Panc1 (cell line): ENCODE data around the gene LRATD1. TPM values are rescaled to one million over a fixed set of nuclear protein-coding genes. Genes with fewer than 3 reads are reported as not detected.

Experiments used
- ATAC-seq: fragments of 200-7000 bp; cut with Tn5 transposase; 2 replicates; pipeline ENCODE4 v1.9.1; 2020; ENCODE audit warnings: mild to moderate bottlenecking, moderate library complexity
- Bru-seq: library from RNA; stranded (reverse); fragments of 400-500 nt; gene quantifications from one replicate; lab custom pipeline; 2021; lab: Mats Ljungman, UMichigan
- BruChase-seq, 2 experiments: library from RNA; stranded (reverse); fragments of 400-500 nt; gene quantifications; one replicate each; lab custom pipeline; 2021; lab: Mats Ljungman, UMichigan
- BruUV-seq: library from RNA; stranded (reverse); fragments of 400-500 nt; replicated peaks from 2 replicates; lab custom pipeline; 2021; lab: Mats Ljungman, UMichigan
- CTCF ChIA-PET: fragments of 300-600 bp; sonication (Branson Sonifier 250); formaldehyde crosslinking; loops from one replicate; lab custom pipeline; 2022; ENCODE audit warnings: antibody characterized with exemption; lab: Charles Lee
- POLR2A ChIA-PET: fragments of 300-600 bp; sonication (Branson Sonifier 250); formaldehyde crosslinking; loops from one replicate; lab custom pipeline; 2022; ENCODE audit warnings: antibody characterized with exemption; lab: Charles Lee
- DNase-seq: peaks from one replicate; pipeline ENCODE4 v3.0.0-alpha.2; 2010; ENCODE audit warnings: low read depth, low spot score
- H3K27ac ChIP-seq: 2 replicates; pipeline ENCODE4 v1.5.1; 2011; ENCODE audit warnings: mild to moderate bottlenecking, low read length, inconsistent platforms
- H3K27me3 ChIP-seq: fragments of 200-500 bp; sonication (Bioruptor generic); 2 replicates; pipeline ENCODE4 v1.6.0; 2014; ENCODE audit warnings: low read length, inconsistent platforms; ENCODE audit not compliant: control insufficient read depth, insufficient read depth
- H3K36me3 ChIP-seq: fragments of 200-500 bp; sonication (Bioruptor generic); 2 replicates; pipeline ENCODE4 v1.5.1; 2014; ENCODE audit warnings: inconsistent platforms, mild to moderate bottlenecking, low read length, moderate library complexity; ENCODE audit not compliant: control insufficient read depth, insufficient read depth
- H3K4me1 ChIP-seq: 2 replicates; pipeline ENCODE4 v1.5.1; 2011; ENCODE audit warnings: inconsistent platforms, mild to moderate bottlenecking, low read length, moderate library complexity; ENCODE audit not compliant: control insufficient read depth, insufficient read depth
- H3K4me3 ChIP-seq, 2 experiments: 2 replicates each; pipeline ENCODE4 v1.5.1; 2011 to 2012; ENCODE audit warnings: low read depth in 2 of 2, low read length in 2 of 2, mild to moderate bottlenecking in 2 of 2, inconsistent platforms in 1 of 2, moderate library complexity in 1 of 2
- H3K9me3 ChIP-seq: fragments of 200-500 bp; sonication (Bioruptor generic); 2 replicates; pipeline ENCODE4 v1.5.1; 2014; ENCODE audit warnings: low read depth, mild to moderate bottlenecking, inconsistent platforms, low read length, moderate library complexity; ENCODE audit not compliant: control insufficient read depth, insufficient read depth
- POLR2AphosphoS5 ChIP-seq: IDR thresholded peaks from 2 replicates; pipeline ENCODE4 v1.6.1; 2012; ENCODE audit warnings: mild to moderate bottlenecking, low read depth, low read length, moderate library complexity
- SIN3A ChIP-seq: IDR thresholded peaks from 2 replicates; pipeline ENCODE4 v1.6.1; 2012; ENCODE audit warnings: low read depth, mild to moderate bottlenecking, low read length, moderate library complexity, borderline replicate concordance; ENCODE audit not compliant: insufficient read depth
- TCF7L2 ChIP-seq: IDR thresholded peaks from 2 replicates; pipeline ENCODE4 v1.6.1; 2011; ENCODE audit warnings: mild to moderate bottlenecking, low read depth, low read length, inconsistent platforms
- in situ Hi-C: cut with HindIII; loops from 2 replicates; pipeline ENCODE4 v1.10.0; 2016; ENCODE audit warnings: low sequenced_read_pairs, low pct_unique_long_range_greater_than_20kb
- intact Hi-C: fragments of 100-400 bp; cut with micrococcal nuclease; formaldehyde crosslinking; loops from one replicate; pipeline ENCODE4 v1.10.0; 2022; ENCODE audit not compliant: unreplicated experiment
- long read RNA-seq: library from polyadenylated mRNA; unstranded; transcript quantifications from one replicate; pipeline ENCODE4 v2.0.0, GENCODE V29; 2021; ENCODE audit not compliant: unreplicated experiment
- polyA plus RNA-seq: library from polyadenylated mRNA; unstranded; fragments of >200 nt; gene quantifications from one replicate; pipeline ENCODE4 v1.2.1, GENCODE V29; 2012; ENCODE audit warnings: missing spikeins; ENCODE audit not compliant: insufficient read length
- total RNA-seq: library from RNA; stranded (reverse); gene quantifications from one replicate; pipeline ENCODE4 v1.2.1, GENCODE V29; 2021; ENCODE audit not compliant: unreplicated experiment
- TF ChIP-seq, protein P1 (sequence below), 2 experiments: IDR thresholded peaks; 2 replicates each; pipeline ENCODE4 v1.6.1; 2011 to 2012; ENCODE audit warnings: low read depth in 2 of 2, control low read depth in 1 of 2, low read length in 1 of 2, mild to moderate bottlenecking in 1 of 2, moderate library complexity in 1 of 2; ENCODE audit not compliant: insufficient read depth in 1 of 2
- TF ChIP-seq, protein P2 (sequence below): fragments of 450-650 bp; IDR thresholded peaks from 2 replicates; pipeline ENCODE4 v1.5.1; 2017; ENCODE audit warnings: mild to moderate bottlenecking

The LRATD1 gene, protein sequence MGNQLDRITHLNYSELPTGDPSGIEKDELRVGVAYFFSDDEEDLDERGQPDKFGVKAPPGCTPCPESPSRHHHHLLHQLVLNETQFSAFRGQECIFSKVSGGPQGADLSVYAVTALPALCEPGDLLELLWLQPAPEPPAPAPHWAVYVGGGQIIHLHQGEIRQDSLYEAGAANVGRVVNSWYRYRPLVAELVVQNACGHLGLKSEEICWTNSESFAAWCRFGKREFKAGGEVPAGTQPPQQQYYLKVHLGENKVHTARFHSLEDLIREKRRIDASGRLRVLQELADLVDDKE
- total RNA-seq = 0.05 TPM
- polyA plus RNA-seq = not detected
- Bru-seq, nascent RNA = not detected
- BruChase-seq, experiment 1, labeled RNA remaining after a 2-hour chase = not detected
- BruChase-seq, experiment 2, labeled RNA remaining after a 6-hour chase = not detected
- long read RNA-seq = 0 reads

DNA sequence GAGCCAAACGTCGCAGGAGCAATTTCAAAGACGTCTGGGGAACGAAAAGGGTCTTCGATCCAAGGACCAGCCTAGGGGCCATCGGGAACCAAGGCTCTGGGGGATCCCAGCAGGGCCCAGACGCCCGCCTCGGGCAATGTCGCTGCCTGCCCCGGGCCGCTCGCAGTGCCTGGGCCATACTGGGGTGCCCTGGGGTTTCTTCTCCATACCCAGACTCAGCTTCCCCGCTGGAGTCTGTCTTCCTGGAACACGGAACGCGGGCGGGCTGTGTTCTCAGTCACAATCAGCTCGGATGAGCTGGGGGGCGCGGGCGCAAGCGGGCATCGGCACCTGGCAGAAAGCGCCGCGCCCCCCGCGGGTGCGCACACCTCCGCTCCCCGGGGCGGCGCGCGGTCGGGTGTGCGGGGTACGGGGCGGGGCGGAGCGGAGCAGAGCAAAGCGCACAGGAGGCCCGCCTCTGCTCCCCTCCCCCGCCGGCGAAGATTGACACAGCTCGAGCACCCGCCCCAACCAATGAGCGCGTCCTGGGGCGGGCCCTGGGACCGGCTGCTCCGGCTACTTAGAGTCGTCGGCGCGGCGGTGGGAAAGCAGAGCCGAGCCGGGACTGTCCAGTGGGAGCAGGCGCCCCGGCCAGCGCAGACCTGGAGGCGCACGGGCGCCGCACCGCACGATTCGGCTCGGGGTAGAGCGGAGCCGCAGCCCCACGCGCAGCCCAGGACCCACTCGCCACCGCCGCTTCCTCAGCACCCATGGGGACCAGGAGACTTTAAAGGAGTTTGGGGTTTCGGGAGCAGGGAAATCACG is at the start of gene LRATD1:
LRATD1 (plus strand) TSS at position 585 of the 804 bp plus-strand sequence. CDS start 1,263 bp downstream, outside the sequence.
- no peaks in the 10 kb centered on the region for H3K9me3 ChIP-seq
- intact Hi-C loops (no loop called here), in situ Hi-C loops (no loop called here)
- ChIA-PET CTCF (no interaction called here), POLR2A (no interaction called here)
- no peaks in the 10 kb centered on the region for H3K27me3 ChIP-seq
- peak within 1 kb of the TSS in 1 of 2 experiments; percentile 13; a peak in 1 of 4 replicates for H3K4me3 ChIP-seq
- no TSS peak for BruUV-seq
- no peak within 1 kb of the TSS for H3K27ac ChIP-seq
- H3K4me1 ChIP-seq = no peaks in the 10 kb centered on the region
- TF ChIP-seq, protein P1, sequence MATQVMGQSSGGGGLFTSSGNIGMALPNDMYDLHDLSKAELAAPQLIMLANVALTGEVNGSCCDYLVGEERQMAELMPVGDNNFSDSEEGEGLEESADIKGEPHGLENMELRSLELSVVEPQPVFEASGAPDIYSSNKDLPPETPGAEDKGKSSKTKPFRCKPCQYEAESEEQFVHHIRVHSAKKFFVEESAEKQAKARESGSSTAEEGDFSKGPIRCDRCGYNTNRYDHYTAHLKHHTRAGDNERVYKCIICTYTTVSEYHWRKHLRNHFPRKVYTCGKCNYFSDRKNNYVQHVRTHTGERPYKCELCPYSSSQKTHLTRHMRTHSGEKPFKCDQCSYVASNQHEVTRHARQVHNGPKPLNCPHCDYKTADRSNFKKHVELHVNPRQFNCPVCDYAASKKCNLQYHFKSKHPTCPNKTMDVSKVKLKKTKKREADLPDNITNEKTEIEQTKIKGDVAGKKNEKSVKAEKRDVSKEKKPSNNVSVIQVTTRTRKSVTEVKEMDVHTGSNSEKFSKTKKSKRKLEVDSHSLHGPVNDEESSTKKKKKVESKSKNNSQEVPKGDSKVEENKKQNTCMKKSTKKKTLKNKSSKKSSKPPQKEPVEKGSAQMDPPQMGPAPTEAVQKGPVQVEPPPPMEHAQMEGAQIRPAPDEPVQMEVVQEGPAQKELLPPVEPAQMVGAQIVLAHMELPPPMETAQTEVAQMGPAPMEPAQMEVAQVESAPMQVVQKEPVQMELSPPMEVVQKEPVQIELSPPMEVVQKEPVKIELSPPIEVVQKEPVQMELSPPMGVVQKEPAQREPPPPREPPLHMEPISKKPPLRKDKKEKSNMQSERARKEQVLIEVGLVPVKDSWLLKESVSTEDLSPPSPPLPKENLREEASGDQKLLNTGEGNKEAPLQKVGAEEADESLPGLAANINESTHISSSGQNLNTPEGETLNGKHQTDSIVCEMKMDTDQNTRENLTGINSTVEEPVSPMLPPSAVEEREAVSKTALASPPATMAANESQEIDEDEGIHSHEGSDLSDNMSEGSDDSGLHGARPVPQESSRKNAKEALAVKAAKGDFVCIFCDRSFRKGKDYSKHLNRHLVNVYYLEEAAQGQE (IDR thresholded peaks at IDR 0.05; ENCODE audit: insufficient read depth in 1 of 2, low read depth in 2 of 2, low read length in 1 of 2) = no peak
- TF ChIP-seq TCF7L2 (no peak), POLR2AphosphoS5 (no peak), SIN3A (no peak)
- TF ChIP-seq, protein P2, sequence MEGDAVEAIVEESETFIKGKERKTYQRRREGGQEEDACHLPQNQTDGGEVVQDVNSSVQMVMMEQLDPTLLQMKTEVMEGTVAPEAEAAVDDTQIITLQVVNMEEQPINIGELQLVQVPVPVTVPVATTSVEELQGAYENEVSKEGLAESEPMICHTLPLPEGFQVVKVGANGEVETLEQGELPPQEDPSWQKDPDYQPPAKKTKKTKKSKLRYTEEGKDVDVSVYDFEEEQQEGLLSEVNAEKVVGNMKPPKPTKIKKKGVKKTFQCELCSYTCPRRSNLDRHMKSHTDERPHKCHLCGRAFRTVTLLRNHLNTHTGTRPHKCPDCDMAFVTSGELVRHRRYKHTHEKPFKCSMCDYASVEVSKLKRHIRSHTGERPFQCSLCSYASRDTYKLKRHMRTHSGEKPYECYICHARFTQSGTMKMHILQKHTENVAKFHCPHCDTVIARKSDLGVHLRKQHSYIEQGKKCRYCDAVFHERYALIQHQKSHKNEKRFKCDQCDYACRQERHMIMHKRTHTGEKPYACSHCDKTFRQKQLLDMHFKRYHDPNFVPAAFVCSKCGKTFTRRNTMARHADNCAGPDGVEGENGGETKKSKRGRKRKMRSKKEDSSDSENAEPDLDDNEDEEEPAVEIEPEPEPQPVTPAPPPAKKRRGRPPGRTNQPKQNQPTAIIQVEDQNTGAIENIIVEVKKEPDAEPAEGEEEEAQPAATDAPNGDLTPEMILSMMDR = no peak
- ATAC-seq (no peak), DNase-seq (no peak)
- H3K36me3 ChIP-seq = no peaks in the 10 kb centered on the region

DNA sequence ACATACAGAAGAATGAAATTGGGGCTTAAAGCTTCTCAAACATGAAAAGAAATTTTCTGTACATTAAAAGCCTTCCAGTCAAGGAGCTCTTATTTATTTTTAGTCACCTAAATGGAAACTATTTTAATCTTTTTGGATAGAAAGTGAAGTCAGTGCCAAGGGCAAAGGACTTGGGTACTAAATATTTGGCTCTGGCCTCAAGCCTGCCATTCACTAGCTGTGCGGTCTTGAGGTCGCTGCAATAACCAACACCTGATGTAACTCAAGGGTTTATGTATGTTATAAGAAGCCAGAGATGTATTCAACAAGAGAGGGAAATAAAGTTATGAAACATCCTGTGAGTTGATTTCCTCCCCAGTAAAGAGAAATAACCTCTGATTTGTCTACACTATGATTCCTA is 49.5 kb upstream of the LRATD1 start:
- ATAC-seq (no peak), DNase-seq (no peak)
- ChIA-PET CTCF (no interaction called here), POLR2A (no interaction called here)
- Histone ChIP-seq H3K27ac (no peak overlapping the region), H3K36me3 (no peaks in the 10 kb centered on the region), H3K4me1 (no peaks in the 10 kb centered on the region), H3K27me3 (no peaks in the 10 kb centered on the region), H3K9me3 (no peaks in the 10 kb centered on the region), H3K4me3 (no peak overlapping the region)
- BruUV-seq = no TSS peak
- intact Hi-C loops = no loop called here
- in situ Hi-C loops = no loop called here
- no peak for TF ChIP-seq SIN3A
- TF ChIP-seq POLR2AphosphoS5 = no peak
- TF ChIP-seq, protein P1 (IDR thresholded peaks at IDR 0.05; ENCODE audit: insufficient read depth in 1 of 2, low read depth in 2 of 2, low read length in 1 of 2) = no peak
- TF ChIP-seq TCF7L2 = no peak
- TF ChIP-seq, protein P2 = no peak
